Kidney epithelial cell (primary cell): ENCODE data around the gene HNRNPA2B1. TPM values are rescaled to one million over a fixed set of nuclear protein-coding genes. Genes with fewer than 3 reads are reported as not detected.
"Not testable (repeated sequence)": the region's sequence is repeated elsewhere in the genome, so short reads cannot be mapped to it uniquely, and the experiment has no call there.

ENCODE experiments used
- DNase-seq: peaks from one replicate; pipeline ENCODE4 v3.0.0-alpha.2; 2010; ENCODE audit warnings: low read depth
- H3K27me3 ChIP-seq: 2 replicates; pipeline ENCODE4 v1.6.0; 2011; ENCODE audit warnings: low read length; ENCODE audit not compliant: control insufficient read depth, insufficient read depth
- H3K36me3 ChIP-seq: 2 replicates; pipeline ENCODE4 v1.5.1; 2011; ENCODE audit warnings: low read length; ENCODE audit not compliant: control insufficient read depth, insufficient read depth
- H3K4me3 ChIP-seq: 2 replicates; pipeline ENCODE4 v1.5.1; 2011; ENCODE audit warnings: low read depth, mild to moderate bottlenecking, control low read depth, low read length
- CTCF ChIP-seq: IDR thresholded peaks from 2 replicates; pipeline ENCODE4 v1.5.1; 2011; ENCODE audit warnings: mild to moderate bottlenecking, moderate library complexity, low read length, control low read depth, inconsistent platforms; ENCODE audit not compliant: insufficient read depth, poor library complexity, severe bottlenecking
- total RNA-seq: library from RNA; depleted of rRNA; stranded (reverse); fragments of >200 nt; gene quantifications from 2 replicates; pipeline ENCODE4 v1.2.3, GENCODE V29; 2015

Gene HNRNPA2B1
- total RNA-seq, 1 donor from 2014 or later, result 133 TPM

DNA sequence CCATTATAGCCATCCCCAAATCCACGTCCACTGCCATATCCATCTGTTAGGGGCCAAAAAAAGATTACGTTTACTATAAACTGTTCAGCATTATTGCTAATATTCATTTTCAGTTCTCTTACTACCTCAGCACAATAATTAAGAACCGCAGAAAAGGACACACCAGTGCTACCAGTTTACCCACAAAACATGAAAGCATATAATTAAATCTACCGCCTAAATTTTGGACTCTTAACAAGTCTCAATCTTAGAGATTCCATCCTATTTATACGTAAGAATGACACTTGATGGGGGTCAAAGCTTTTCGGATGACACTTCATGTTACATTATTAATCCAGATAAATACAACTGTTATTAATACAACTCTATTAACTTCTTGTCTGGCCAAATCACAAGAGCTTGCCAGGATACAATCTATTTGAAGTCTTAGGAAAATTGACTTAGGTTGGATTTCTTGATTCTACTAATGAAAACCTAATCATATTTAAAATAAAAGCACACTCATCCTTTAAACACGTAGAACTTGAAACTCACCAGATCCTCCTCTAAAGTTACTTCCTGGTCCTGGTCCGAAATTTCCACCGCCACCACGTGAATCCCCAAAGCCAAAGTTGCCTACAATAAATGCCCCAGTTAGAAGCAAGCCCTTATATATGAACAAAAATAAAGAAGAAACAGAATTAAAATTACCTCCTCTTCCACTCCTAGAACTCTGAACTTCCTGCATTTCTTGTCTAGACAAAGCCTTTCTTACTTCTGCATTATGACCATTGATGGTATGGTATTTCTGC is 4.5 kb downstream of the HNRNPA2B1 start:
- Histone ChIP-seq H3K36me3 (peaks cover 5% of the 10 kb centered on the region), H3K27me3 (no peaks in the 10 kb centered on the region), H3K4me3 (no peak overlapping the region)
- no peak for TF ChIP-seq CTCF
- no peak for DNase-seq

- no peak for TF ChIP-seq CTCF
- no peaks in the 10 kb centered on the region for H3K27me3 ChIP-seq
- no peak for DNase-seq
- peaks cover 6% of the 10 kb centered on the region for H3K36me3 ChIP-seq
- no peak overlapping the region for H3K4me3 ChIP-seq
Observed at GRCh38 chr7:26195182-26195581, 5.4 kb downstream of the HNRNPA2B1 start.

DNA sequence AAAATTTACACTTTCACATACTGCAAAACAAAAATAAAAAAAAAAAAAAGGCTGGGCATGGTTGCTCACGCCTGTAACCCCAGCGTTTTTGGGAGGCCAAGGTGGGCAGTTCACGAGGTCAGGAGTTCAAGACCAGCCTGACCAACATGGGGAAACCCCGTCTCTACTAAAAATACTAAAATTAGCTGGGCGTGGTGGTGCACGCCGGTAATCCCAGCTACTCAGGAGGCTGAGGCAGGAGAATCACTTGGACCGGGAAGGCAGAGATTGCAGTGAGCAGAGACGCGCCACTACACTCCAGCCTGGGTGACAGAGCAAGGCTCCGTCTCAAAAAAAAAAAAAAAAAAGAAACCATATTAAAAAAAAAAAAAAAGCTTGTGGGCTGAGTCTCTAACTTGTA is 5.8 kb downstream of the HNRNPA2B1 start:
- not testable (repeated sequence) for H3K27me3 ChIP-seq, H3K4me3 ChIP-seq, H3K36me3 ChIP-seq, DNase-seq

GRCh38 chr7:26193432-26194207 is 6.9 kb downstream of the HNRNPA2B1 start:
- peaks cover 8% of the 10 kb centered on the region for H3K36me3 ChIP-seq
- H3K4me3 ChIP-seq, result no peak overlapping the region
- no peak for TF ChIP-seq CTCF
- DNase-seq, result no peak
- no peaks in the 10 kb centered on the region for H3K27me3 ChIP-seq

DNA sequence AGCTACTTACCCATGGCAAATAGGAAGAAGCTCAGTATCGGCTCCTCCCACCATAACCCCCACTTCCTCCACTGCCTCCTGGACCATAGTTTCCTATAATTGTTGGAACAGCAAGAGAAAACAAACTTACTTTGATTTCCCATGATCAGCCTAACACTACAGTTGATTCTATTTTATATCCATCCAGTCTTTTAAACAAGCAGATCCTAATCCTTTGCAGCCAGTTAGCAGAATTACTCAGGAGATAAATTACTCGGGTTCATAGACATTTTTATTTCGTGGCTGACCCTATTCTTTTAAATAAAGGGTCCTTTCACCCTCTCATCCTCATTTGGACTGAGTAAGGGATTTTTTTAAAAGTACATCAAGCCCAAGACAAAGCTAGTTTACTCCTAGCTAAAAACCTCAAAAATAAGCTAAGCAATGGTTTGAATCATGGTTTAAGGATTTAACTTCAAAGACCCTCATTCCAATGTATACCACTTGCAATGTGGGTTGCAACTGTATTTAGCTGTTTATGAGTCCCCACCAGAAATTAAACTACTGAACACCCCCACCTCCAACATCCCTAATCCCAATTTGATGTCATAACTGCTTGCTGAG is 8.0 kb downstream of the HNRNPA2B1 start:
- no peaks in the 10 kb centered on the region for H3K27me3 ChIP-seq
- no peak overlapping the region for H3K4me3 ChIP-seq
- no peak for DNase-seq
- peaks cover 8% of the 10 kb centered on the region for H3K36me3 ChIP-seq
- TF ChIP-seq CTCF, result no peak

DNA sequence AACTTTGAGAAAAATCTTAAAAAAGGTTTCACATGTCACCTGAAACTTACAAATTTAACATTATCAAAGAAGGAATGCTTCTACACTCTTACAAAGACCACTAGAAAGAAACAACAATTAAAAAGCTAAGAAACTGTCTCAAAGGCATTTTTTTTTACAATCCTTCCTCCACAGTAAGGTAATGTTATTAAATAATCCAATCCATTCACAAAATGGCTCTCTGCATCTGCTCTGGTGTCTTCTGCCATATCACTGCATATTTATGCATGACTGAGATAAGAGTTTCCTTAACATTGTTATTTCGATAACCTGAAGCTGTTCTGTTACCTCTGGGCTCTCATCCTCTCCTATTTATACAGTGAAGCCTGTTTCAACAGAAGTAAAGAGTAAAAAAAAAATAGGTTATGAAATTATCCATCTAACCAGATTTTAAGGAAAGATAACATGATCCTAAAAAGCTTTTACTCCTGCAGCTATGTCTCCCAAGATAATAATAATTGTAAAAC is 8.5 kb downstream of the HNRNPA2B1 start:
- Histone ChIP-seq H3K27me3 (no peaks in the 10 kb centered on the region), H3K4me3 (no peak overlapping the region), H3K36me3 (peaks cover 6% of the 10 kb centered on the region)
- no peak for DNase-seq
- no peak for TF ChIP-seq CTCF
